ENCODE results near the gene TRMT1. TPM values are rescaled to one million over a fixed set of nuclear protein-coding genes. Genes with fewer than 3 reads are reported as not detected.

Gene TRMT1
- total RNA-seq, 1 experiment from 2014 or later, result 109 TPM

GRCh38 chr19:13066226-13066625 is 50.3 kb downstream of the TRMT1 start:
- TF ChIP-seq CTCF (conservative IDR thresholded peaks at IDR 0.05; ENCODE audit: low read depth, low read length) (no peak), EZH2 (IDR thresholded peaks at IDR 0.05; ENCODE audit: borderline replicate concordance, low read depth, low read length, poor library complexity, severe bottlenecking) (no peak)
- Histone ChIP-seq H3K27me3 (replicated peaks; ENCODE audit: insufficient read depth, low read depth, low read length, poor library complexity) (no peaks in the 10 kb centered on the region), H3K9me3 (ENCODE audit: low read depth, low read length, poor library complexity, severe bottlenecking) (no peaks in the 10 kb centered on the region), H3K36me3 (ENCODE audit: insufficient read depth, low read length, poor library complexity, severe bottlenecking) (no peaks in the 10 kb centered on the region), H3K4me1 (ENCODE audit: insufficient read depth, low read length, poor library complexity, severe bottlenecking) (peaks cover 1% of the 10 kb centered on the region), H3K27ac (ENCODE audit: low read depth, low read length, poor library complexity, severe bottlenecking) (no peak overlapping the region), H3K4me3 (ENCODE audit: low read depth, low read length, poor library complexity, severe bottlenecking) (no peak overlapping the region)
- ChIA-PET POLR2A (ENCODE audit: low non-redundant PET) (no interaction called here), CTCF (no interaction called here)
- no TSS peak for BruUV-seq (replicated peaks)
- intact Hi-C loops (cut with micrococcal nuclease; ENCODE audit: unreplicated experiment), result no loop called here
- no peak for DNase-seq (ENCODE audit: low spot score)

- no peaks in the 10 kb centered on the region for H3K36me3 ChIP-seq (ENCODE audit: insufficient read depth, low read length, poor library complexity, severe bottlenecking)
- DNase-seq (ENCODE audit: low spot score), result no peak
- no peaks in the 10 kb centered on the region for H3K27me3 ChIP-seq (replicated peaks; ENCODE audit: insufficient read depth, low read depth, low read length, poor library complexity)
- H3K4me1 ChIP-seq (ENCODE audit: insufficient read depth, low read length, poor library complexity, severe bottlenecking), result peaks cover 18% of the 10 kb centered on the region
- H3K9me3 ChIP-seq (ENCODE audit: low read depth, low read length, poor library complexity, severe bottlenecking), result no peaks in the 10 kb centered on the region
- BruUV-seq (replicated peaks), result no TSS peak
- intact Hi-C loops (cut with micrococcal nuclease; ENCODE audit: unreplicated experiment), result no loop called here
- no peak overlapping the region for H3K4me3 ChIP-seq (ENCODE audit: low read depth, low read length, poor library complexity, severe bottlenecking)
- TF ChIP-seq CTCF (conservative IDR thresholded peaks at IDR 0.05; ENCODE audit: low read depth, low read length) (no peak), EZH2 (IDR thresholded peaks at IDR 0.05; ENCODE audit: borderline replicate concordance, low read depth, low read length, poor library complexity, severe bottlenecking) (no peak)
- ChIA-PET CTCF (no interaction called here), POLR2A (ENCODE audit: low non-redundant PET) (no interaction called here)
- no peak overlapping the region for H3K27ac ChIP-seq (ENCODE audit: low read depth, low read length, poor library complexity, severe bottlenecking)
Observed at GRCh38 chr19:13064092-13064489, 52.4 kb downstream of the TRMT1 start.

GRCh38 chr19:13063461-13064091 is 53.0 kb downstream of the TRMT1 start:
- BruUV-seq (replicated peaks), result no TSS peak
- no peak for DNase-seq (ENCODE audit: low spot score)
- H3K27ac ChIP-seq (ENCODE audit: low read depth, low read length, poor library complexity, severe bottlenecking), result no peak overlapping the region
- ChIA-PET CTCF (no interaction called here), POLR2A (ENCODE audit: low non-redundant PET) (no interaction called here)
- H3K27me3 ChIP-seq (replicated peaks; ENCODE audit: insufficient read depth, low read depth, low read length, poor library complexity), result no peaks in the 10 kb centered on the region
- peaks cover 23% of the 10 kb centered on the region for H3K4me1 ChIP-seq (ENCODE audit: insufficient read depth, low read length, poor library complexity, severe bottlenecking)
- H3K9me3 ChIP-seq (ENCODE audit: low read depth, low read length, poor library complexity, severe bottlenecking), result no peaks in the 10 kb centered on the region
- intact Hi-C loops (cut with micrococcal nuclease; ENCODE audit: unreplicated experiment), result no loop called here
- no peak overlapping the region for H3K4me3 ChIP-seq (ENCODE audit: low read depth, low read length, poor library complexity, severe bottlenecking)
- no peaks in the 10 kb centered on the region for H3K36me3 ChIP-seq (ENCODE audit: insufficient read depth, low read length, poor library complexity, severe bottlenecking)
- no peak for TF ChIP-seq CTCF (conservative IDR thresholded peaks at IDR 0.05; ENCODE audit: low read depth, low read length)
- no peak for TF ChIP-seq EZH2 (IDR thresholded peaks at IDR 0.05; ENCODE audit: borderline replicate concordance, low read depth, low read length, poor library complexity, severe bottlenecking)
